Transverse colon (tissue), 3 donors: Measurements from ENCODE around the gene RGP1.

Source experiments
- CTCF ChIP-seq, 5 experiments: fragments of 200-600 bp in 3 of 5; fragments of 450-650 bp in 2 of 5; sonication (generic) in 3 of 5; IDR thresholded peaks; 1 replicate in 2 of 5; 2 replicates in 3 of 5; pipeline ENCODE4 v1.5.1; 2016 to 2017; ENCODE audit warnings: antibody characterized with exemption in 5 of 5, inconsistent platforms in 3 of 5, mild to moderate bottlenecking in 2 of 5, moderate library complexity in 1 of 5
- EP300 ChIP-seq: sonication (generic); formaldehyde crosslinking; IDR thresholded peaks from one replicate; pipeline ENCODE4 v1.6.1; 2017; ENCODE audit warnings: antibody characterized with exemption, low read depth

- TF ChIP-seq EP300 = no peak
- TF ChIP-seq CTCF (IDR thresholded peaks at IDR 0.05) = no peak
Observed at GRCh38 chr9:35741740-35742139, 7.3 kb upstream of the RGP1 start.
